ENCODE measurements around the gene WDR45B. TPM values are rescaled to one million over a fixed set of nuclear protein-coding genes. Genes with fewer than 3 reads are reported as not detected.
"Not testable (repeated sequence)": the region's sequence is repeated elsewhere in the genome, so short reads cannot be mapped to it uniquely, and the experiment has no call there.

The WDR45B gene
- total and polyA plus RNA-seq, 2 donors (not counting 1 experiment from before 2014, with no cell fraction given) = 54.3 to 72.7 TPM

- H3K27ac ChIP-seq (ENCODE audit: low read length in 2 of 2) = peak overlapping the region in 1 of 2 donors; percentile 54
- no peaks in the 10 kb centered on the region for H3K9me3 Mint-ChIP-seq (ENCODE audit: insufficient read depth)
- H3K4me1 Mint-ChIP-seq = peaks cover 14% of the 10 kb centered on the region
- H4K20me1 ChIP-seq (ENCODE audit: control insufficient read depth, insufficient read depth, low read length, poor library complexity, severe bottlenecking) = no peaks in the 10 kb centered on the region
- no peak for TF ChIP-seq CTCF (IDR thresholded peaks at IDR 0.05)
- TF ChIP-seq EZH2 (IDR thresholded peaks at IDR 0.05; ENCODE audit: borderline replicate concordance, insufficient read depth, low read depth, low read length, poor library complexity, severe bottlenecking) = no peak
- H3K4me3 ChIP-seq (ENCODE audit: control extremely low read depth in 1 of 5, extremely low read depth in 1 of 5, insufficient read depth in 1 of 5, low read depth in 2 of 5, low read length in 4 of 5) = no peak overlapping the region
- H3K27me3 Mint-ChIP-seq = no peaks in the 10 kb centered on the region
- intact Hi-C loops (cut with micrococcal nuclease) = no loop called here
- no peaks in the 10 kb centered on the region for H3K79me2 ChIP-seq (ENCODE audit: control insufficient read depth, insufficient read depth, low read length)
- ChIA-PET CTCF (no interaction called here), POLR2A (no interaction called here)
- H3K9ac ChIP-seq (ENCODE audit: low read length) = no peak overlapping the region
- H3K4me1 ChIP-seq (ENCODE audit: control insufficient read depth in 2 of 2, insufficient read depth in 2 of 2, low read length in 2 of 2) = peaks cover 3 to 9% of the 10 kb centered on the region in 2 donors
- no peaks in the 10 kb centered on the region for H3K27me3 ChIP-seq (replicated peaks in 1 of 4; ENCODE audit: control extremely low read depth in 1 of 4, control insufficient read depth in 3 of 4, insufficient read depth in 4 of 4, low read length in 3 of 4)
- 91% methylated on average over 12 of the region's 21 CpGs for WGBS (ENCODE audit: insufficient coverage)
- no peak overlapping the region for H2AFZ ChIP-seq (ENCODE audit: insufficient read depth, low read depth, low read length, poor library complexity, severe bottlenecking)
- H3K4me3 Mint-ChIP-seq = peak overlapping the region; percentile 49
- H3K27ac Mint-ChIP-seq = peak overlapping the region; percentile 88
- DNase-seq (no peak), ATAC-seq (ENCODE audit: low read depth) (no peak)
- H3K36me3 ChIP-seq (replicated peaks in 1 of 2; ENCODE audit: control extremely low read depth in 1 of 2, control insufficient read depth in 1 of 2, extremely low read depth in 1 of 2, insufficient read depth in 2 of 2, low read length in 1 of 2) = peaks cover 0 to 36% of the 10 kb centered on the region in 2 experiments
- peaks cover 0 to 3% (median 0%) of the 10 kb centered on the region in 3 donors for H3K9me3 ChIP-seq (ENCODE audit: control extremely low read depth in 1 of 3, control insufficient read depth in 2 of 3, insufficient read depth in 1 of 3, low read length in 2 of 3)
- peak overlapping the region; percentile 10 for H3K4me2 ChIP-seq (replicated peaks; ENCODE audit: low read depth, low read length, poor library complexity, severe bottlenecking)
These were observed 61.5 kb downstream of the WDR45B start for GRCh38 chr17:82586576-82587233.

GRCh38 chr17:82585935-82586575 lies 62.2 kb downstream of the WDR45B start:
- POLR2A ChIA-PET; H3K79me2 ChIP-seq (ENCODE audit: control insufficient read depth, insufficient read depth, low read length); H3K9ac ChIP-seq (ENCODE audit: low read length); H3K27ac ChIP-seq (ENCODE audit: low read length in 2 of 2); H3K4me1 ChIP-seq (ENCODE audit: control insufficient read depth in 2 of 2, insufficient read depth in 2 of 2, low read length in 2 of 2); H3K9me3 ChIP-seq (ENCODE audit: control extremely low read depth in 1 of 3, control insufficient read depth in 2 of 3, insufficient read depth in 1 of 3, low read length in 2 of 3); H4K20me1 ChIP-seq (ENCODE audit: control insufficient read depth, insufficient read depth, low read length, poor library complexity, severe bottlenecking); H3K9me3 Mint-ChIP-seq (ENCODE audit: insufficient read depth); DNase-seq; CTCF ChIA-PET; H3K27me3 ChIP-seq (replicated peaks in 1 of 4; ENCODE audit: control extremely low read depth in 1 of 4, control insufficient read depth in 3 of 4, insufficient read depth in 4 of 4, low read length in 3 of 4); H2AFZ ChIP-seq (ENCODE audit: insufficient read depth, low read depth, low read length, poor library complexity, severe bottlenecking); H3K4me2 ChIP-seq (replicated peaks; ENCODE audit: low read depth, low read length, poor library complexity, severe bottlenecking); H3K4me3 ChIP-seq (ENCODE audit: control extremely low read depth in 1 of 5, extremely low read depth in 1 of 5, insufficient read depth in 1 of 5, low read depth in 2 of 5, low read length in 4 of 5); H3K27me3 Mint-ChIP-seq; ATAC-seq (ENCODE audit: low read depth); H3K4me3 Mint-ChIP-seq; intact Hi-C loops (cut with micrococcal nuclease): not testable (repeated sequence)
- H3K4me1 Mint-ChIP-seq = peaks cover 11% of the 10 kb centered on the region
- peaks cover 0 to 36% of the 10 kb centered on the region in 2 experiments for H3K36me3 ChIP-seq (replicated peaks in 1 of 2; ENCODE audit: control extremely low read depth in 1 of 2, control insufficient read depth in 1 of 2, extremely low read depth in 1 of 2, insufficient read depth in 2 of 2, low read length in 1 of 2)
- WGBS (ENCODE audit: insufficient coverage) = 95% methylated on average over 17 of the region's 23 CpGs
- peak overlapping the region; percentile 37 for H3K27ac Mint-ChIP-seq
